ENCODE measurements around the gene AP5B1. TPM values are rescaled to one million over a fixed set of nuclear protein-coding genes. Genes with fewer than 3 reads are reported as not detected.

The AP5B1 gene
- total RNA-seq, 1 experiment from 2014 or later = 19.5 TPM

- Histone ChIP-seq H3K4me1 (ENCODE audit: control insufficient read depth in 1 of 2, insufficient read depth in 2 of 2, low read length in 2 of 2) (peaks cover 13 to 18% of the 10 kb centered on the region in 2 experiments), H3K9me2 (ENCODE audit: insufficient read depth) (no peaks in the 10 kb centered on the region)
- ATAC-seq = no peak
Measured at GRCh38 chr11:65797711-65798110, 16.9 kb upstream of the AP5B1 start.

GRCh38 chr11:65796726-65797601 is 16.2 kb upstream of the AP5B1 start:
- Histone ChIP-seq H3K4me2 (ENCODE audit: low read length) (no peak overlapping the region), H3K27ac (ENCODE audit: low read depth, low read length) (no peak overlapping the region), H3K9me3 (ENCODE audit: control insufficient read depth in 1 of 2, insufficient read depth in 1 of 2, low read depth in 1 of 2, low read length in 2 of 2) (no peaks in the 10 kb centered on the region), H3K9me2 (ENCODE audit: insufficient read depth) (no peaks in the 10 kb centered on the region), H2AFZ (ENCODE audit: low read depth, low read length, poor library complexity, severe bottlenecking) (no peak overlapping the region), H3K4me3 (replicated peaks in 1 of 2; ENCODE audit: low read depth in 1 of 2, low read length in 2 of 2) (no peak overlapping the region), H3K4me1 (ENCODE audit: control insufficient read depth in 1 of 2, insufficient read depth in 2 of 2, low read length in 2 of 2) (peaks cover 20 to 25% of the 10 kb centered on the region in 2 experiments), H3K9ac (ENCODE audit: low read length) (no peak overlapping the region), H4K20me1 (ENCODE audit: insufficient read depth) (no peaks in the 10 kb centered on the region), H3K27me3 (ENCODE audit: insufficient read depth, low read length) (no peaks in the 10 kb centered on the region), H3K36me3 (ENCODE audit: control insufficient read depth in 1 of 2, insufficient read depth in 2 of 2, low read length in 2 of 2) (peaks cover 12 to 20% of the 10 kb centered on the region in 2 experiments; a peak in 3 of 4 replicates), H3K79me2 (ENCODE audit: insufficient read depth, low read length) (peaks cover 10% of the 10 kb centered on the region; the same call in 1 of the 2 replicates)
- no TSS peak for BruUV-seq (replicated peaks)
- intact Hi-C loops (cut with micrococcal nuclease) = no loop called here
- ATAC-seq (no peak), DNase-seq (ENCODE audit: low read depth, low spot score) (no peak)
- ChIA-PET RAD21 (ENCODE audit: low non-redundant PET in 1 of 2, low total read pairs in 2 of 2, uncharacterized antibody in 2 of 2, unreplicated experiment in 2 of 2) (no interaction called here), CTCF (interaction anchor here (3.0 kb wide), 1 partner anchor 17 kb away, joined by 12 read pairs; no protein-coding TSS in a partner anchor), POLR2A (interaction anchor here (0.5 kb wide), 1 partner anchor 9 kb away, joined by 3 read pairs; no protein-coding TSS in a partner anchor)
- TF ChIP-seq SIN3A (IDR thresholded peaks at IDR 0.05; ENCODE audit: low read depth) (no peak), CTCF (IDR thresholded peaks at IDR 0.05 in 2 of 3, conservative IDR thresholded peaks at IDR 0.05 in 1 of 3; ENCODE audit: borderline replicate concordance in 1 of 3, insufficient read depth in 1 of 3, low read depth in 2 of 3, low read length in 2 of 3) (no peak), POLR2A (IDR thresholded peaks at IDR 0.05; ENCODE audit: borderline replicate concordance, extremely low read depth, insufficient read depth, insufficient read length) (no peak), EZH2phosphoT487 (IDR thresholded peaks at IDR 0.05; ENCODE audit: borderline replicate concordance) (no peak), REST (IDR thresholded peaks at IDR 0.05; ENCODE audit: low read depth) (no peak), ELF1 (IDR thresholded peaks at IDR 0.05; ENCODE audit: borderline replicate concordance, low read depth) (no peak), EZH2 (IDR thresholded peaks at IDR 0.05) (no peak), POLR2AphosphoS5 (IDR thresholded peaks at IDR 0.05; ENCODE audit: low read depth, low read length) (no peak), EGR1 (IDR thresholded peaks at IDR 0.05; ENCODE audit: low read depth) (no peak)

More at GRCh38 chr11:65797711-65798110, 16.9 kb upstream of the AP5B1 start:
- H2AFZ ChIP-seq (ENCODE audit: low read depth, low read length, poor library complexity, severe bottlenecking) = no peak overlapping the region
- H3K9me3 ChIP-seq (ENCODE audit: control insufficient read depth in 1 of 2, insufficient read depth in 1 of 2, low read depth in 1 of 2, low read length in 2 of 2) = no peaks in the 10 kb centered on the region
- peaks cover 7% of the 10 kb centered on the region; the same call in 1 of the 2 replicates for H3K79me2 ChIP-seq (ENCODE audit: insufficient read depth, low read length)
- RAD21 ChIA-PET (ENCODE audit: low non-redundant PET in 1 of 2, low total read pairs in 2 of 2, uncharacterized antibody in 2 of 2, unreplicated experiment in 2 of 2) = no interaction called here
- intact Hi-C loops (cut with micrococcal nuclease) = no loop called here
- H4K20me1 ChIP-seq (ENCODE audit: insufficient read depth) = no peaks in the 10 kb centered on the region
- CTCF ChIA-PET = interaction anchor here (3.0 kb wide), 1 partner anchor 18 kb away, joined by 12 read pairs; no protein-coding TSS in a partner anchor
- H3K9ac ChIP-seq (ENCODE audit: low read length) = no peak overlapping the region
- no peaks in the 10 kb centered on the region for H3K27me3 ChIP-seq (ENCODE audit: insufficient read depth, low read length)
- H3K4me2 ChIP-seq (ENCODE audit: low read length) = no peak overlapping the region
- peaks cover 12 to 20% of the 10 kb centered on the region in 2 experiments; a peak in 3 of 4 replicates for H3K36me3 ChIP-seq (ENCODE audit: control insufficient read depth in 1 of 2, insufficient read depth in 2 of 2, low read length in 2 of 2)
- no peak overlapping the region for H3K4me3 ChIP-seq (replicated peaks in 1 of 2; ENCODE audit: low read depth in 1 of 2, low read length in 2 of 2)
- POLR2A ChIA-PET = interaction anchor here (0.5 kb wide), 1 partner anchor 8 kb away, joined by 3 read pairs; no protein-coding TSS in a partner anchor
- no peak overlapping the region for H3K27ac ChIP-seq (ENCODE audit: low read depth, low read length)
- TF ChIP-seq RAD21 (IDR thresholded peaks at IDR 0.05; ENCODE audit: low read depth) = no peak
- no TSS peak for BruUV-seq (replicated peaks)
- DNase-seq (ENCODE audit: low read depth, low spot score) = no peak

Measured in HCT116 (cell line).